Measurements from ENCODE around the gene SNX20. TPM values are rescaled to one million over a fixed set of nuclear protein-coding genes. Genes with fewer than 3 reads are reported as not detected.

SNX20 gene
- total RNA-seq, 4 donors from 2014 or later = 3.0 to 8.5 (median 4.0) TPM

- TF ChIP-seq CTCF (IDR thresholded peaks at IDR 0.05; ENCODE audit: low read depth) = no peak
These were observed 10.6 kb downstream of the SNX20 start for GRCh38 chr16:50670476-50670875.

GRCh38 chr16:50669741-50670140 is 11.4 kb downstream of the SNX20 start:
- TF ChIP-seq CTCF (IDR thresholded peaks at IDR 0.05; ENCODE audit: low read depth) = no peak

GRCh38 chr16:50668368-50669008 is 12.6 kb downstream of the SNX20 start:
- TF ChIP-seq CTCF (IDR thresholded peaks at IDR 0.05; ENCODE audit: low read depth) = no peak

- no peak for TF ChIP-seq CTCF (IDR thresholded peaks at IDR 0.05; ENCODE audit: low read depth)
These were observed 13.4 kb downstream of the SNX20 start for GRCh38 chr16:50667497-50668367.

- TF ChIP-seq CTCF (IDR thresholded peaks at IDR 0.05; ENCODE audit: low read depth) = no peak
These were observed 14.2 kb downstream of the SNX20 start for GRCh38 chr16:50666658-50667496.

GRCh38 chr16:50665128-50665878 is 15.8 kb downstream of the SNX20 start:
- no peak for TF ChIP-seq CTCF (IDR thresholded peaks at IDR 0.05; ENCODE audit: low read depth)

Data from subcutaneous adipose tissue (tissue), 4 donors.